A673 (cell line): Measurements from ENCODE around the gene ARHGEF7. TPM values are rescaled to one million over a fixed set of nuclear protein-coding genes. Genes with fewer than 3 reads are reported as not detected.

ENCODE experiments used
- BruUV-seq: library from RNA; stranded (reverse); fragments of 400-500 nt; replicated peaks from 2 replicates; lab custom pipeline; 2021; lab: Mats Ljungman, UMichigan
- CTCF ChIA-PET: fragments of 300-600 bp; sonication (Branson Sonifier 250); formaldehyde crosslinking; loops from one replicate; lab custom pipeline; 2022; ENCODE audit warnings: antibody characterized with exemption; lab: Charles Lee
- POLR2A ChIA-PET: fragments of 300-600 bp; sonication (Branson Sonifier 250); formaldehyde crosslinking; loops from one replicate; lab custom pipeline; 2022; ENCODE audit warnings: antibody characterized with exemption; ENCODE audit not compliant: low non-redundant PET; lab: Charles Lee
- DNase-seq: peaks from one replicate; pipeline ENCODE4 v3.0.0-alpha.2; 2015; ENCODE audit warnings: low spot score
- H3K27ac ChIP-seq: fragments of 200-600 bp; sonication (generic); 2 replicates; pipeline ENCODE4 v1.5.1; 2016; ENCODE audit warnings: mixed run types, low read depth, mild to moderate bottlenecking, mixed read lengths, antibody characterized with exemption, low read length; ENCODE audit not compliant: poor library complexity, severe bottlenecking
- H3K27me3 ChIP-seq: fragments of 200-600 bp; sonication (generic); replicated peaks from 2 replicates; pipeline ENCODE4 v1.6.1; 2017; ENCODE audit warnings: mixed run types, low read depth, mild to moderate bottlenecking, mixed read lengths, antibody characterized with exemption, low read length; ENCODE audit not compliant: insufficient read depth, poor library complexity
- H3K36me3 ChIP-seq: fragments of 200-600 bp; sonication (generic); 2 replicates; pipeline ENCODE4 v1.6.1; 2016; ENCODE audit warnings: mixed run types, mild to moderate bottlenecking, mixed read lengths, antibody characterized with exemption, low read length; ENCODE audit not compliant: insufficient read depth, poor library complexity, severe bottlenecking
- H3K4me1 ChIP-seq: fragments of 200-600 bp; sonication (generic); 2 replicates; pipeline ENCODE4 v1.6.1; 2017; ENCODE audit warnings: mixed run types, mild to moderate bottlenecking, mixed read lengths, antibody characterized with exemption, low read length; ENCODE audit not compliant: insufficient read depth, poor library complexity, severe bottlenecking
- H3K4me3 ChIP-seq: fragments of 200-600 bp; sonication (generic); 2 replicates; pipeline ENCODE4 v1.5.1; 2016; ENCODE audit warnings: low read depth, mixed run types, mild to moderate bottlenecking, mixed read lengths, low read length; ENCODE audit not compliant: poor library complexity, severe bottlenecking
- H3K9me3 ChIP-seq: fragments of 200-600 bp; sonication (generic); 2 replicates; pipeline ENCODE4 v1.6.1; 2016; ENCODE audit warnings: mixed run types, low read depth, mild to moderate bottlenecking, mixed read lengths, antibody characterized with exemption, low read length; ENCODE audit not compliant: poor library complexity, severe bottlenecking
- EZH2 ChIP-seq: fragments of 200-600 bp; sonication (generic); IDR thresholded peaks from 2 replicates; pipeline ENCODE4 v1.6.1; 2017; ENCODE audit warnings: borderline replicate concordance, low read depth, mild to moderate bottlenecking, mixed read lengths, antibody characterized with exemption, low read length; ENCODE audit not compliant: poor library complexity, severe bottlenecking
- intact Hi-C: fragments of 100-400 bp; cut with micrococcal nuclease; formaldehyde crosslinking; loops from one replicate; pipeline ENCODE4 v1.10.0; 2022; ENCODE audit not compliant: unreplicated experiment
- total RNA-seq: library from RNA; stranded (reverse); gene quantifications from 2 replicates; pipeline ENCODE4 v1.2.3, GENCODE V29; 2021
- TF ChIP-seq, protein P1 (sequence below): fragments of 300-800, 200-600 bp; sonication (generic); conservative IDR thresholded peaks from 2 replicates; pipeline ENCODE4 v1.5.1; 2017; ENCODE audit warnings: low read depth, mild to moderate bottlenecking, antibody characterized with exemption, low read length, moderate library complexity, mixed read lengths

Gene ARHGEF7
- total RNA-seq, 1 experiment from 2014 or later, result 39.9 TPM

DNA sequence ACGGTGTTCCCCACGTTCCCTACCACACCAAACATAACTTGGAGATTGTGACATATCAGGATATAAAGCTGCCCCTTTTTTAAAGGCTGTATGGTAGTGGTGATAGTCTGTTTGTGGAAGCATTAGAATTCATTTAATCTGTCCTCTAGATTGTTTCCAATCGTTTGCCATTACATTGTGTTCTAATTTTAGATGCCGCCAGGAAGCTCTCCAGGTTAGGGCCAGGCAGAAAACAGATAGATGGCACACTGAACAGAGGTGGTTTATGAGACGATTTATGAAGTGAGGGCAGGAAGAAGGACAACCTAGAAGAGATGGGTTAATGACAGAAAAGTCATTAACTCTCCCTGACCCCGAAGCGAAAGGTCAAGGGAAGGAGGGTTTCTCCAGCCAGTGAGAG, 30.0 kb downstream of the ARHGEF7 start:
- intact Hi-C loops, result no loop called here
- peaks cover 97% of the 10 kb centered on the region for H3K27me3 ChIP-seq
- BruUV-seq, result no TSS peak

DNA sequence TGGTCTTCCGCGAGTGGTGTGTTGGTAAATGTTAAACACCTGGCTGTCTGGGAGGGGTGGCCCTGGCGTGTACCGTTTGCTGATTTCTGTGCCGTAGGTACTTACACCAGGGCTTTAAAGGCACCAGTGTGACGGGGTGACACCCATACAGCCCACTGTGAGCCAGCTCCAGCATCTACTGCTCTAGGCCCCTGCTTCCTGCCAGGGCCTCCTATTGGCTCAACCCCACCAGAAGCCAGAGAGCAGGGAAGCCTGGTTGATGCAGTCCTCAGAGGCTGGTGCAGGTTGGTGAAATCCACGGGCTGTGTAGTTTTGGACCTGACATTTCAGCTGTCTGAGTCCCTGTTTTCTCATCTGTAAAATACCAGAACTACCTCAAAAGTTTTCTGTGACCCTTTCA, 30.4 kb downstream of the ARHGEF7 start:
- intact Hi-C loops, result no loop called here
- no peaks in the 10 kb centered on the region for H3K9me3 ChIP-seq
- H3K27me3 ChIP-seq, result peaks cover 96% of the 10 kb centered on the region
- ChIA-PET POLR2A (no interaction called here), CTCF (no interaction called here)
- no peak for DNase-seq
- TF ChIP-seq, protein P1, sequence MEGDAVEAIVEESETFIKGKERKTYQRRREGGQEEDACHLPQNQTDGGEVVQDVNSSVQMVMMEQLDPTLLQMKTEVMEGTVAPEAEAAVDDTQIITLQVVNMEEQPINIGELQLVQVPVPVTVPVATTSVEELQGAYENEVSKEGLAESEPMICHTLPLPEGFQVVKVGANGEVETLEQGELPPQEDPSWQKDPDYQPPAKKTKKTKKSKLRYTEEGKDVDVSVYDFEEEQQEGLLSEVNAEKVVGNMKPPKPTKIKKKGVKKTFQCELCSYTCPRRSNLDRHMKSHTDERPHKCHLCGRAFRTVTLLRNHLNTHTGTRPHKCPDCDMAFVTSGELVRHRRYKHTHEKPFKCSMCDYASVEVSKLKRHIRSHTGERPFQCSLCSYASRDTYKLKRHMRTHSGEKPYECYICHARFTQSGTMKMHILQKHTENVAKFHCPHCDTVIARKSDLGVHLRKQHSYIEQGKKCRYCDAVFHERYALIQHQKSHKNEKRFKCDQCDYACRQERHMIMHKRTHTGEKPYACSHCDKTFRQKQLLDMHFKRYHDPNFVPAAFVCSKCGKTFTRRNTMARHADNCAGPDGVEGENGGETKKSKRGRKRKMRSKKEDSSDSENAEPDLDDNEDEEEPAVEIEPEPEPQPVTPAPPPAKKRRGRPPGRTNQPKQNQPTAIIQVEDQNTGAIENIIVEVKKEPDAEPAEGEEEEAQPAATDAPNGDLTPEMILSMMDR, result no peak
- no peak for TF ChIP-seq EZH2
- BruUV-seq, result no TSS peak
- no peaks in the 10 kb centered on the region for H3K4me1 ChIP-seq
- no peaks in the 10 kb centered on the region for H3K36me3 ChIP-seq
- H3K4me3 ChIP-seq, result no peak overlapping the region
- H3K27ac ChIP-seq, result no peak overlapping the region

More for the DNA sequence above, 30.0 kb downstream of the ARHGEF7 start:
- Histone ChIP-seq H3K27ac (no peak overlapping the region), H3K4me1 (no peaks in the 10 kb centered on the region), H3K36me3 (no peaks in the 10 kb centered on the region), H3K4me3 (no peak overlapping the region), H3K9me3 (no peaks in the 10 kb centered on the region)
- TF ChIP-seq EZH2, result no peak
- TF ChIP-seq, protein P1, result no peak
- DNase-seq, result no peak
- ChIA-PET CTCF (no interaction called here), POLR2A (no interaction called here)

- no peak for DNase-seq
- TF ChIP-seq, protein P1, result no peak
- no peak for TF ChIP-seq EZH2
- peak overlapping the region; percentile 90 for H3K27ac ChIP-seq
- BruUV-seq, result no TSS peak
- peak overlapping the region; percentile 77 for H3K4me3 ChIP-seq
- H3K4me1 ChIP-seq, result no peaks in the 10 kb centered on the region
- POLR2A ChIA-PET, result no interaction called here
- intact Hi-C loops, result loop anchor here (5.0 kb wide), 1 partner anchor 59 kb away; no protein-coding TSS in a partner anchor
- CTCF ChIA-PET, result no interaction called here
- H3K36me3 ChIP-seq, result no peaks in the 10 kb centered on the region
- H3K9me3 ChIP-seq, result no peaks in the 10 kb centered on the region
- peaks cover 38% of the 10 kb centered on the region for H3K27me3 ChIP-seq
These were observed 37.7 kb downstream of the ARHGEF7 start for GRCh38 chr13:111152844-111153243.
